Mesenchymal stem cell (in vitro differentiated cells and primary cell): ENCODE data around the gene STAMBP.

Source experiments
- DNase-seq: peaks from one replicate; pipeline ENCODE4 v3.0.0-alpha.2; 2013
- H2AFZ ChIP-seq: one replicate; pipeline ENCODE4 v1.6.1; 2013; ENCODE audit warnings: low read depth, mild to moderate bottlenecking, control low read depth, inconsistent platforms, low read length, moderate library complexity
- H2AK5ac ChIP-seq: 2 replicates; pipeline ENCODE4 v1.6.1; 2013; ENCODE audit warnings: low read length, moderate library complexity, mild to moderate bottlenecking, inconsistent platforms; ENCODE audit not compliant: severe bottlenecking
- H2BK120ac ChIP-seq: one replicate; pipeline ENCODE4 v1.6.1; 2013; ENCODE audit warnings: low read depth, mild to moderate bottlenecking, inconsistent platforms, low read length, moderate library complexity
- H2BK12ac ChIP-seq, 2 experiments: one replicate each; pipeline ENCODE4 v1.6.1; 2013; ENCODE audit warnings: inconsistent platforms in 2 of 2, low read length in 2 of 2, mild to moderate bottlenecking in 2 of 2, moderate library complexity in 2 of 2, control low read depth in 1 of 2
- H2BK15ac ChIP-seq: one replicate; pipeline ENCODE4 v1.6.1; 2013; ENCODE audit warnings: mild to moderate bottlenecking, low read depth, inconsistent platforms; ENCODE audit not compliant: poor library complexity, severe bottlenecking
- H2BK5ac ChIP-seq: 2 replicates; pipeline ENCODE4 v1.6.1; 2013; ENCODE audit warnings: low read depth, mild to moderate bottlenecking, low read length, control low read depth, inconsistent platforms; ENCODE audit not compliant: poor library complexity, severe bottlenecking
- H3K14ac ChIP-seq, 2 experiments: one replicate each; pipeline ENCODE4 v1.6.1; 2013; ENCODE audit warnings: inconsistent platforms in 2 of 2, low read length in 2 of 2, control low read depth in 1 of 2, mild to moderate bottlenecking in 1 of 2, moderate library complexity in 1 of 2
- H3K18ac ChIP-seq, 2 experiments: one replicate each; pipeline ENCODE4 v1.6.1; 2013; ENCODE audit warnings: inconsistent platforms in 2 of 2, low read length in 2 of 2, control low read depth in 1 of 2, low read depth in 1 of 2, mild to moderate bottlenecking in 1 of 2
- H3K23ac ChIP-seq, 2 experiments: one replicate each; pipeline ENCODE4 v1.6.1; 2013; ENCODE audit warnings: inconsistent platforms in 2 of 2, low read length in 2 of 2, mild to moderate bottlenecking in 2 of 2, moderate library complexity in 2 of 2, control low read depth in 1 of 2
- H3K27ac ChIP-seq: 2 replicates; pipeline ENCODE4 v1.5.1; 2013; ENCODE audit warnings: mild to moderate bottlenecking, moderate library complexity, low read length, control low read depth, inconsistent platforms; ENCODE audit not compliant: poor library complexity, severe bottlenecking
- H3K27me3 ChIP-seq, 2 experiments: 2 replicates each; pipeline versions ENCODE4 v1.6.1 to v1.7.0; 2013; ENCODE audit warnings: low read length in 2 of 2, mild to moderate bottlenecking in 2 of 2, moderate library complexity in 2 of 2, control low read depth in 1 of 2, inconsistent platforms in 1 of 2; ENCODE audit not compliant: control insufficient read depth in 1 of 2, insufficient read depth in 1 of 2
- H3K36me3 ChIP-seq, 2 experiments: 2 replicates each; pipeline versions ENCODE4 v1.6.1 to v1.7.0; 2013; ENCODE audit warnings: low read length in 2 of 2, control low read depth in 1 of 2, inconsistent platforms in 1 of 2, low read depth in 1 of 2, mild to moderate bottlenecking in 1 of 2; ENCODE audit not compliant: insufficient read depth in 2 of 2, control insufficient read depth in 1 of 2
- H3K4ac ChIP-seq, 2 experiments: one replicate each; pipeline ENCODE4 v1.6.1; 2013; ENCODE audit warnings: inconsistent platforms in 2 of 2, low read length in 2 of 2, mild to moderate bottlenecking in 2 of 2, moderate library complexity in 2 of 2, control low read depth in 1 of 2, low read depth in 1 of 2
- H3K4me1 ChIP-seq: 2 replicates; pipeline ENCODE4 v1.6.1; 2013; ENCODE audit warnings: low read depth, low read length, control low read depth; ENCODE audit not compliant: control insufficient read depth, insufficient read depth
- H3K4me2 ChIP-seq: 2 replicates; pipeline ENCODE4 v1.6.1; 2013; ENCODE audit warnings: low read length, mild to moderate bottlenecking, inconsistent platforms; ENCODE audit not compliant: poor library complexity, severe bottlenecking
- H3K4me3 ChIP-seq, 2 experiments: 2 replicates each; pipeline versions ENCODE4 v1.5.1 to v1.7.0; 2013; ENCODE audit warnings: low read length in 2 of 2, mild to moderate bottlenecking in 2 of 2, control low read depth in 1 of 2, low read depth in 1 of 2; ENCODE audit not compliant: insufficient read depth in 1 of 2
- H3K79me1 ChIP-seq: replicated peaks from 2 replicates; pipeline ENCODE4 v1.6.1; 2013; ENCODE audit warnings: mild to moderate bottlenecking, control low read depth, low read length, inconsistent platforms; ENCODE audit not compliant: poor library complexity, severe bottlenecking
- H3K9ac ChIP-seq: 2 replicates; pipeline ENCODE4 v1.7.0; 2013; ENCODE audit warnings: mild to moderate bottlenecking, low read length, moderate library complexity
- H3K9me3 ChIP-seq: 2 replicates; pipeline ENCODE4 v1.7.0; 2013; ENCODE audit warnings: mild to moderate bottlenecking, low read length; ENCODE audit not compliant: control insufficient read depth
- H4K8ac ChIP-seq: one replicate; pipeline ENCODE4 v1.6.1; 2013; ENCODE audit warnings: inconsistent platforms, mild to moderate bottlenecking, low read length, moderate library complexity
- H4K91ac ChIP-seq: one replicate; pipeline ENCODE4 v1.6.1; 2013; ENCODE audit warnings: mild to moderate bottlenecking, low read length, inconsistent platforms
- WGBS: methylation state at CpG from one replicate; pipeline ENCODE4 v1.1.7; 2013; ENCODE audit warnings: mixed read lengths; 5-methylcytosine and 5-hydroxymethylcytosine counted together

STAMBP gene

DNA sequence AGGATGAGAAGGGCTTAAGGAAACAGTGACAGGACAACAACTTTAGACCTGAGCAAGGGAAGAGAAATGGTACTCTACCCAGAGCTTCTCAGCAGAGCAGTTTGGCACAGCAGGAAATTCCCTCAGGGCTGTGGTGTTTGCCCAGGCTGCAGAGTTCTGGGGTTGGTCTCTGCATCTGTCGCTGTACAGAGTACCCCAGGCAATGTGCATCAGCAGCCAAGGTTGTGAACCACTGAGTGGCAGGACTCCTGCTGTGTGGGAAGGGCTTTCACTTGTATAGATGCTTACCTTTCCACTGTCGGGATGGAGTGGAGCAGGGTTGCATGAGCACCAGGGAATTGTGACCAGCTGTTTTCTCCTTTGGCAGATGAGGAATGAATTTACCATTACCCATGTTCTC, 21.2 kb downstream of the STAMBP start:
- no peak overlapping the region for H2BK12ac ChIP-seq
- no peak overlapping the region for H3K4ac ChIP-seq
- 92% methylated on average over 2 of the region's 2 CpGs for WGBS
- no peak overlapping the region for H3K9ac ChIP-seq
- no peak overlapping the region for H3K4me2 ChIP-seq
- H3K18ac ChIP-seq, result no peak overlapping the region
- H3K36me3 ChIP-seq, result peaks cover 37 to 79% of the 10 kb centered on the region in 2 experiments
- H3K14ac ChIP-seq, result no peak overlapping the region
- no peak overlapping the region for H2BK5ac ChIP-seq
- no peak overlapping the region for H4K8ac ChIP-seq
- no peaks in the 10 kb centered on the region for H3K27me3 ChIP-seq
- H2AK5ac ChIP-seq, result no peak overlapping the region
- H4K91ac ChIP-seq, result no peak overlapping the region
- H3K79me1 ChIP-seq, result peaks cover 5% of the 10 kb centered on the region
- H3K4me3 ChIP-seq, result no peak overlapping the region
- peak overlapping the region; percentile 6 for H3K27ac ChIP-seq
- H3K4me1 ChIP-seq, result peaks cover 3% of the 10 kb centered on the region
- H2BK120ac ChIP-seq, result no peak overlapping the region
- DNase-seq, result no peak
- H2AFZ ChIP-seq, result no peak overlapping the region
- no peak overlapping the region for H2BK15ac ChIP-seq
- H3K9me3 ChIP-seq, result no peaks in the 10 kb centered on the region
- no peak overlapping the region for H3K23ac ChIP-seq

- no peak overlapping the region for H3K27ac ChIP-seq
- no peak for DNase-seq
Measured at GRCh38 chr2:73851274-73851673, 22.5 kb downstream of the STAMBP start.

DNA sequence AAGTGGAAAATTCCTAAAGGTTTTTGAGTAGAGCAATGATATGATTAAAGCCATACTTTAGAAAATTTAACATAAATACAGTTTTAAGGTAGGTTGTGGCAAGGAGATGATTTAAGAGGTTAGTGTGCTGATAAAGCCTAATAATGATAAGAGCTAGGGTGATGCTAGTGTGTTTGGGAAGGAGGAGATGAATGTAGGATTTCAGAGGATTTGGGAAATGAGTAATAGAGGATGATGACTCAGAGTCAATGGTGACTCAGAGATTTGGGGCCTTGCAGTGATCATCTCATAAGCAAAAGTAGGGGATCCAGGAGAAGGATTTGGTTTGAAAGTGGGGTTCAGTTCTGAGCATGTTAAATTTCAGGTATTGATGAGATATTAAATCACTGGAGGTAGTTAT, 23.3 kb downstream of the STAMBP start:
- Histone ChIP-seq H3K4me3 (no peak overlapping the region), H3K4ac (no peak overlapping the region), H4K91ac (no peak overlapping the region), H2BK15ac (no peak overlapping the region), H3K9me3 (no peaks in the 10 kb centered on the region), H2BK120ac (no peak overlapping the region), H3K27me3 (no peaks in the 10 kb centered on the region), H3K9ac (no peak overlapping the region), H3K27ac (no peak overlapping the region), H3K4me2 (no peak overlapping the region), H4K8ac (no peak overlapping the region), H3K14ac (no peak overlapping the region), H2AK5ac (no peak overlapping the region), H2BK12ac (no peak overlapping the region), H3K4me1 (peaks cover 3% of the 10 kb centered on the region), H3K36me3 (peaks cover 32 to 59% of the 10 kb centered on the region in 2 experiments), H2AFZ (no peak overlapping the region), H3K23ac (no peak overlapping the region), H3K79me1 (peaks cover 4% of the 10 kb centered on the region), H2BK5ac (no peak overlapping the region), H3K18ac (no peak overlapping the region)
- DNase-seq, result peak; percentile 70

More at GRCh38 chr2:73851274-73851673, 22.5 kb downstream of the STAMBP start:
- H4K91ac ChIP-seq, result no peak overlapping the region
- H2BK12ac ChIP-seq, result no peak overlapping the region
- H3K14ac ChIP-seq, result no peak overlapping the region
- H3K79me1 ChIP-seq, result peaks cover 3% of the 10 kb centered on the region
- no peak overlapping the region for H2BK15ac ChIP-seq
- H3K23ac ChIP-seq, result no peak overlapping the region
- 93% methylated on average over 3 of the region's 3 CpGs for WGBS
- H3K27me3 ChIP-seq, result no peaks in the 10 kb centered on the region
- no peak overlapping the region for H3K18ac ChIP-seq
- H3K36me3 ChIP-seq, result peaks cover 30 to 66% of the 10 kb centered on the region in 2 experiments
- H2BK5ac ChIP-seq, result no peak overlapping the region
- H3K9ac ChIP-seq, result no peak overlapping the region
- no peak overlapping the region for H3K4ac ChIP-seq
- H2BK120ac ChIP-seq, result no peak overlapping the region
- H3K4me2 ChIP-seq, result no peak overlapping the region
- H4K8ac ChIP-seq, result no peak overlapping the region
- H2AK5ac ChIP-seq, result peak overlapping the region; percentile 61
- H3K4me1 ChIP-seq, result peaks cover 3% of the 10 kb centered on the region
- H3K4me3 ChIP-seq, result no peak overlapping the region
- no peaks in the 10 kb centered on the region for H3K9me3 ChIP-seq
- H2AFZ ChIP-seq, result no peak overlapping the region

DNA sequence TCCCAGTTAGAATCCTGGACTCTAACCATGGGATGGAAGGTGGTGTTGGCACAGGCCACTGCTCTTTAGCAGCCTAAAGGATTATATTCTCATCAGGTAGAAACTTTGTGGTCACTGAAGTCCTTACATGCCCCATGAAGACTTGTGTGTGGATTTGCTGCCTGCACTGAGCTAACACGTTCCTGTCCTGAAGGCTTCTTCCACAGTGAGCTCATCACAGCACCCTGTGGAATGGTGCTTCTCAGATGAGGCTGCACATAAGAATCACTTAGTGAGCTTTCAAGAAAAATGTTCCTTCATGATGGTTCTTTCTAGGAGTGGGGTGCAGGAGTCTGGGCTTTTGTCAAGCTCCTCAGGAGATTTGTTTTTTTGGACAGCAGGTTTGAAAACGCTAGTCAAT, 26.8 kb downstream of the STAMBP start:
- no peak overlapping the region for H3K4me3 ChIP-seq
- no peak overlapping the region for H3K18ac ChIP-seq
- DNase-seq, result no peak
- no peak overlapping the region for H3K9ac ChIP-seq
- no peak overlapping the region for H2BK12ac ChIP-seq
- peaks cover 4% of the 10 kb centered on the region for H3K79me1 ChIP-seq
- H2BK15ac ChIP-seq, result no peak overlapping the region
- peaks cover 2% of the 10 kb centered on the region for H3K4me1 ChIP-seq
- no peak overlapping the region for H3K23ac ChIP-seq
- no peaks in the 10 kb centered on the region for H3K9me3 ChIP-seq
- no peak overlapping the region for H3K14ac ChIP-seq
- H3K4me2 ChIP-seq, result no peak overlapping the region
- no peak overlapping the region for H2AK5ac ChIP-seq
- H3K27ac ChIP-seq, result no peak overlapping the region
- H2AFZ ChIP-seq, result no peak overlapping the region
- no peak overlapping the region for H2BK5ac ChIP-seq
- no peak overlapping the region for H4K91ac ChIP-seq
- H3K36me3 ChIP-seq, result peaks cover 28 to 42% of the 10 kb centered on the region in 2 experiments
- 88% methylated on average over 1 of the region's 2 CpGs for WGBS
- no peak overlapping the region for H2BK120ac ChIP-seq
- no peak overlapping the region for H3K4ac ChIP-seq
- no peak overlapping the region for H4K8ac ChIP-seq
- no peaks in the 10 kb centered on the region for H3K27me3 ChIP-seq
